Neutrophil (primary cell): ENCODE results near the gene NOD2.

Source experiments
- H3K27ac ChIP-seq: fragments of 200-600 bp; sonication (generic); 2 replicates; pipeline ENCODE4 v1.5.1; 2016; ENCODE audit warnings: mild to moderate bottlenecking, moderate library complexity
- H3K27me3 ChIP-seq: fragments of 200-600 bp; sonication (generic); 2 replicates; pipeline ENCODE4 v1.6.0; 2016; ENCODE audit warnings: mild to moderate bottlenecking
- H3K36me3 ChIP-seq: fragments of 200-600 bp; sonication (generic); 2 replicates; pipeline ENCODE4 v1.5.1; 2017
- H3K4me1 ChIP-seq, 2 experiments: fragments of 200-600 bp in 1 of 2; sonication (generic) in 1 of 2; 1 replicate in 1 of 2; 2 replicates in 1 of 2; pipeline versions ENCODE4 v1.5.1 to v1.6.1; 2013 to 2016; ENCODE audit warnings: low read depth in 1 of 2, low read length in 1 of 2, mild to moderate bottlenecking in 1 of 2, moderate library complexity in 1 of 2; ENCODE audit not compliant: control insufficient read depth in 1 of 2, insufficient read depth in 1 of 2
- H3K4me3 ChIP-seq, 2 experiments: fragments of 200-600 bp in 1 of 2; sonication (generic) in 1 of 2; 1 replicate in 1 of 2; 2 replicates in 1 of 2; pipeline ENCODE4 v1.5.1; 2013 to 2016; ENCODE audit warnings: low read depth in 1 of 2, low read length in 1 of 2, mild to moderate bottlenecking in 1 of 2, moderate library complexity in 1 of 2
- H3K9me3 ChIP-seq: fragments of 200-600 bp; sonication (generic); 2 replicates; pipeline ENCODE4 v1.5.1; 2016
- TF ChIP-seq, protein P1 (sequence below): fragments of 200-600 bp; sonication (generic); IDR thresholded peaks from 2 replicates; pipeline ENCODE4 v1.5.1; 2016; ENCODE audit warnings: antibody characterized with exemption

Gene NOD2

DNA sequence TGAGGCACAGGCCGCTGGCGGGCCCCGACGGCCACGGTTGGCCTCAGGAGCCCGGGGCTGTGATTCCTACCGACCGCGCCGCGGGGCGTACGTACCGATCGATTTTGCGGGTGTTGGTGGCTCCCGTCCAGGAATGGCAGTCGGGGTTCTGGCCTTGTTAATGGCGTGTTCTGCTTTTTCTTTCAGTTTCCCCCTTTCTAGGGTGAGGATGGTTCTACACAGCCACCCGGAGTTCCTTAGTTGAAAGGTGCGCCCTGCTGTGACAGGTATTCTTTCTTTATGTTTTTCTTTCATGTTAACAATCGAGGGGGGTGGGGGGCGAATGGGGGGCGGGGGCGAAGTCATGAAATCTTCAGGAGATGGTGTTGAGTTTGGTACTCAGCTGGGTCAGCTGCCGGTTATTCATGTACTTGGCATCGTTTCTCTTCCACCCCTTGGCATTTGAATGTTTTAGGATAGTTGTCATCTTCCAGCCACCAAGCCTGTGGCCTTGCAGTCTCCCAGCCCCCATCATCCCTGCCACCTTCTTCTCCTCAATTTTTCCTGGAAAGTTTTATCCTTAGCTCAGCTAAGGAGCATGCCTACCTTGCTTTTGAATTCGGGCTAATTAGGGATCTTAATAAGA, 49.3 kb downstream of the NOD2 start:
- Histone ChIP-seq H3K4me1 (peaks cover 35 to 56% of the 10 kb centered on the region in 2 experiments), H3K4me3 (peak overlapping the region; percentile 84 to 89), H3K9me3 (no peaks in the 10 kb centered on the region), H3K27me3 (no peaks in the 10 kb centered on the region), H3K27ac (peak overlapping the region; percentile 100), H3K36me3 (peaks cover 27% of the 10 kb centered on the region)
- TF ChIP-seq, protein P1, sequence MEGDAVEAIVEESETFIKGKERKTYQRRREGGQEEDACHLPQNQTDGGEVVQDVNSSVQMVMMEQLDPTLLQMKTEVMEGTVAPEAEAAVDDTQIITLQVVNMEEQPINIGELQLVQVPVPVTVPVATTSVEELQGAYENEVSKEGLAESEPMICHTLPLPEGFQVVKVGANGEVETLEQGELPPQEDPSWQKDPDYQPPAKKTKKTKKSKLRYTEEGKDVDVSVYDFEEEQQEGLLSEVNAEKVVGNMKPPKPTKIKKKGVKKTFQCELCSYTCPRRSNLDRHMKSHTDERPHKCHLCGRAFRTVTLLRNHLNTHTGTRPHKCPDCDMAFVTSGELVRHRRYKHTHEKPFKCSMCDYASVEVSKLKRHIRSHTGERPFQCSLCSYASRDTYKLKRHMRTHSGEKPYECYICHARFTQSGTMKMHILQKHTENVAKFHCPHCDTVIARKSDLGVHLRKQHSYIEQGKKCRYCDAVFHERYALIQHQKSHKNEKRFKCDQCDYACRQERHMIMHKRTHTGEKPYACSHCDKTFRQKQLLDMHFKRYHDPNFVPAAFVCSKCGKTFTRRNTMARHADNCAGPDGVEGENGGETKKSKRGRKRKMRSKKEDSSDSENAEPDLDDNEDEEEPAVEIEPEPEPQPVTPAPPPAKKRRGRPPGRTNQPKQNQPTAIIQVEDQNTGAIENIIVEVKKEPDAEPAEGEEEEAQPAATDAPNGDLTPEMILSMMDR = no peak

DNA sequence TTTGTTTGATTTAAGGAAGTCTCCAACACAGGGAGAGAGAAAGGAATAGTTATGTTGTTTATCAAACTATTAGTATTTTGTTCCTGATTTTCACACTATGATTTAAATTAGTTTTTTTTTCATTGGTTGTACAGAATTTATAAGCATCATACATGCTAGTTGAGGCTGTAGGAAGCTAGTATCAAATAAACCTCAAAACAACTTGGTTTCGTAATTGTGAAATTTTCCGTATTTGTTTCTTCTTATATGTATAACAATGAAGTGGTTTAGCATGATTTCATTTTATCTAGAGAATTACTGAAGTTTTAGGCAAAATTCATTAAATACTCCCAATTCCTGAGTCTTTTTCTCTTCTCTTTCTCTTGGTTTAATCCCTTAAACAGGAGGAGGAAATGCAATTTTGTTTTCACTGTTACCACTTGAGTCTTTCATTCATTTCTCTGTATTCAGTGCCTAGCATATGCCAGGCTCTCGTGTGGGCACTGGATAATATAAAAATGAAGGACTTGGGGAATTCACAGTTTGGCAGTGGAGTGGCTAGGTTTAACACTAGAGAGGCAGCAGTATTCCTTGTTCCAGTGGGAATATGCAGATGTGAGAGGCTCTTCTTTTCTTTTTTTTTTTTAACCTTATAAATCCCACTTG, 50.3 kb downstream of the NOD2 start:
- Histone ChIP-seq H3K4me3 (peak overlapping the region; percentile 84 to 89), H3K9me3 (no peaks in the 10 kb centered on the region), H3K27me3 (no peaks in the 10 kb centered on the region), H3K27ac (peak overlapping the region; percentile 100), H3K36me3 (peaks cover 24% of the 10 kb centered on the region), H3K4me1 (peaks cover 38 to 62% of the 10 kb centered on the region in 2 experiments)
- TF ChIP-seq, protein P1 = no peak

DNA sequence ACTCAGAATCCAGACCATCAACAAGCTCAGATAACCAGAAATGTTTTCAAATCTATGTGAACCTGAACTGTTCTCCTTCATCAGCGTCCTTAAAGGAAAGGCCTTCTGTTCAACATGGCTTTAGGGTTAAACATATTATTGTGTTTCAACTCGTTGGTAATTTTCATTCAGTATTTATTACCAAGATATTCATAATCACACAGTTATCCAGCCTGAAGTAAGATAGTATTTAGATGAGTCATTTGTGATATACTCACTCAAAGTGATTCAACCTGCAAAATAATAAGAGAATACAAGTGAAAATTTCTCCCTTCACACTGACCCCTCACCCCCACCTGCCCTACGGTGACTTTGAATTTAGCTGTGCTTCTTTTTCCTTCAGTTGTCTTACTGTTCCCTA, 51.5 kb downstream of the NOD2 start:
- Histone ChIP-seq H3K4me3 (no peak overlapping the region), H3K36me3 (peaks cover 33% of the 10 kb centered on the region), H3K27ac (peak overlapping the region; percentile 50), H3K4me1 (peaks cover 38 to 62% of the 10 kb centered on the region in 2 experiments), H3K9me3 (no peaks in the 10 kb centered on the region), H3K27me3 (no peaks in the 10 kb centered on the region)
- TF ChIP-seq, protein P1 = no peak

DNA sequence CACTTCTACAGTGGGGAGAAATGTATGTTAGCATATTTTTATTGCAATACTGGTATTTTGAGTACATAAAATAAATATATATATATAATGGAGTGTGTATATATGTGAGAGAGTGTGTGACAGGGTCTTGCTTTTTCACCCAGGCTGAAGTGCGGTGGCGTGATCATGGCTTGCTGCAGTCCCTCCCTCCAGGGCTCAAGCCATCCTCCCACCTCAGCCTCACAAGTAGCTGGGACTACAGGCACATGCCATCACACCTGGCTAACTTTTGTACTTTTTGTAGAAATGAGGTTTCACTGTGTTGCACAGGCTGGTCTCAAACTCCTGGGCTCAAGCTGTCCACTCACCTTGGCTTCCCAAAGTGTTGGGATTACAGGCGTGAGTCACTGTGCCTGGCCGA, 52.5 kb downstream of the NOD2 start:
- H3K4me3 ChIP-seq = no peak overlapping the region
- peaks cover 33 to 58% of the 10 kb centered on the region in 2 experiments for H3K4me1 ChIP-seq
- H3K9me3 ChIP-seq = no peaks in the 10 kb centered on the region
- TF ChIP-seq, protein P1 = no peak
- no peaks in the 10 kb centered on the region for H3K27me3 ChIP-seq
- H3K27ac ChIP-seq = no peak overlapping the region
- H3K36me3 ChIP-seq = peaks cover 43% of the 10 kb centered on the region

DNA sequence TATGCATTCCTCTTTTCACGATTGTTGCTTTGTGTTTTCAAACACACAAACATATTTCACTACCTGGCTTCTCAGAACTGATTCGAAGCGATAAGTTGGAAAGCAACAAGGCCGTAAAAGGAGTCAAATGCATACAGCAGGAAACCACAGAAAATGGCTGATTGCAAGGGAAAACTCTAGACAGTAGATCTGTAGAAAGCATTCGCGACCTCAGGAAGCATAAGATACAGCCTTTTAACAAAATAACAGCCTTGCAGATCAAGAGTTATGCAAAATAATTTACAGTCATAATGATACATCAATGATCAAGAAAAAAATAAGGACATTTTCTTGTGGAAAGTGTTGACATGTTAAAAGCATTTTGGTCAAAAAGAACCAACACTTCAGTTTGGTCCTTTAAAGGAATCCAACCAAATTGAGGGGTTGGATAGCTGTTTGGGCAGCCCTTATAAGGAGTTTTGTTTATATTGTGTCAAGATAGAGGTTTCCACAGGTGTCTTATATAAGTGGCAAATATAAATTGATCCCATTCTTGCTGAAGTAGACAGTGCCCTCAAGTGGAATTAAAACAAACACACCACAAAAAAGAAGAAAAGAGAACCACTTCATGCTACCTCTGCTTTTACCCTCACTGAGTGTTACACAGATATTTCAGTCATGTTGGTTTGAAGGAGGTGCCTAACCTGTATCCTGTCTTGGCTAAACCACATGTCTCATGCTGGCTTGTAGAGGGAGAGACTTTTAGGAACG, 54.0 kb downstream of the NOD2 start:
- no peak overlapping the region for H3K4me3 ChIP-seq
- peaks cover 31 to 60% of the 10 kb centered on the region in 2 experiments for H3K4me1 ChIP-seq
- H3K27ac ChIP-seq = peak overlapping the region; percentile 42
- TF ChIP-seq, protein P1 = no peak
- no peaks in the 10 kb centered on the region for H3K9me3 ChIP-seq
- no peaks in the 10 kb centered on the region for H3K27me3 ChIP-seq
- H3K36me3 ChIP-seq = peaks cover 51% of the 10 kb centered on the region
